ENCODE results near the gene ADI1. TPM values are rescaled to one million over a fixed set of nuclear protein-coding genes. Genes with fewer than 3 reads are reported as not detected.

Gene ADI1, protein sequence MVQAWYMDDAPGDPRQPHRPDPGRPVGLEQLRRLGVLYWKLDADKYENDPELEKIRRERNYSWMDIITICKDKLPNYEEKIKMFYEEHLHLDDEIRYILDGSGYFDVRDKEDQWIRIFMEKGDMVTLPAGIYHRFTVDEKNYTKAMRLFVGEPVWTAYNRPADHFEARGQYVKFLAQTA
- total RNA-seq, result 10 to 100 TPM; 18.8 to 22.3 TPM

DNA sequence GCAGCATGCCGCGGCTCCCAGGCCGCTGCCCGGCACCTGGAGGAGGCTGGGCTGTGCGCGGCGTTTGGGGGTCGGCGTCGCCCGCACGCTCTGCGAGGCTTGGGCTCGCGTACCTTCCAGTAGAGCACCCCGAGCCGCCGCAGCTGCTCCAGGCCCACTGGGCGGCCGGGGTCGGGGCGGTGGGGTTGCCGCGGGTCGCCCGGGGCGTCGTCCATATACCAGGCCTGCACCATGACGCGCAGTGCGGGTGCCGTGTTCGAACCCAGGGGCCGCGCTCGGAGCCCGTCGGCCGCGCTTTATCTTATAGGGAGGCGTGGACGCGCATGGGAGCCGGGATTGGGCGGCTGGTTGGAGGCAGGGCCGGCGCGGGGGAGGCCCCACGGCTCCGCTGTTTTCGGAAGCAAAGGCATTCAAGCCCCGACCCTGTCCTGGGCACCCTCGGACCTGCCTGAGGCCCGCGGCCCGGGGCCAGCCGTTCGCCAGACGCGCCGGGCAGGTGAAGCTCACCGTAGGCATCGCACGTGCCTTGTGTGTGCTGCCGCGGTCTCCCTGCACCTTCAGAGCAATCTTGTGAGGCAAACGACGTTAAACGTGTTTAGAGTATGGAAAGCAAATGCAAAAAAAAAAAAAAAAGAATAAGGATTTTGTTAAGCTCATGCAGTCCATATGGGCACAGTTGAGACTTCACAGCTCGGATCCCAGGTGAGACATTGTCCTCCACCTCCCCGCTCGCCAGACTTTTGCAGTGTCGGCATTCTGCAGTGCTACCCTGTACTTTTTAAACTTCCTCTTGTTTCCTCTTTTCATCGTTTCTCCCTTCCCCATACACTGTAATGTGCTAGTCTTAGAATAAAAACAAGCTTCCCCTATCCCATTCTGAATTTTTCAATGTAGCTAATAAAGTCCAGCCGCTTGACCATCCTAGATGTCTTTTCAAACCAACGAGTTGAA lies at the start of gene ADI1:
ADI1 (minus strand) TSS at position 277 of the 951 bp plus-strand sequence; CDS start at position 233, 44 bp downstream.
- ATAC-seq (peak; percentile 74), DNase-seq (peak; percentile 82 to 86 (median 84))
- WGBS, 2 donors, result 3 to 9% methylated on average over 31 to 67 of the region's 76 CpGs
- peak; percentile 65 to 81 (median 80) for TF ChIP-seq POLR2A (IDR thresholded peaks at IDR 0.05)
- TF ChIP-seq, protein P1, sequence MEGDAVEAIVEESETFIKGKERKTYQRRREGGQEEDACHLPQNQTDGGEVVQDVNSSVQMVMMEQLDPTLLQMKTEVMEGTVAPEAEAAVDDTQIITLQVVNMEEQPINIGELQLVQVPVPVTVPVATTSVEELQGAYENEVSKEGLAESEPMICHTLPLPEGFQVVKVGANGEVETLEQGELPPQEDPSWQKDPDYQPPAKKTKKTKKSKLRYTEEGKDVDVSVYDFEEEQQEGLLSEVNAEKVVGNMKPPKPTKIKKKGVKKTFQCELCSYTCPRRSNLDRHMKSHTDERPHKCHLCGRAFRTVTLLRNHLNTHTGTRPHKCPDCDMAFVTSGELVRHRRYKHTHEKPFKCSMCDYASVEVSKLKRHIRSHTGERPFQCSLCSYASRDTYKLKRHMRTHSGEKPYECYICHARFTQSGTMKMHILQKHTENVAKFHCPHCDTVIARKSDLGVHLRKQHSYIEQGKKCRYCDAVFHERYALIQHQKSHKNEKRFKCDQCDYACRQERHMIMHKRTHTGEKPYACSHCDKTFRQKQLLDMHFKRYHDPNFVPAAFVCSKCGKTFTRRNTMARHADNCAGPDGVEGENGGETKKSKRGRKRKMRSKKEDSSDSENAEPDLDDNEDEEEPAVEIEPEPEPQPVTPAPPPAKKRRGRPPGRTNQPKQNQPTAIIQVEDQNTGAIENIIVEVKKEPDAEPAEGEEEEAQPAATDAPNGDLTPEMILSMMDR (IDR thresholded peaks at IDR 0.05), result no peak
- H3K9me3 ChIP-seq, result no peaks in the 10 kb centered on the region
- H3K27me3 ChIP-seq, result no peaks in the 10 kb centered on the region
- no peaks in the 10 kb centered on the region for H3K36me3 ChIP-seq (replicated peaks in 1 of 2; ENCODE audit: insufficient read depth in 1 of 2, low read depth in 2 of 2)
- H3K4me3 ChIP-seq, result peak within 1 kb of the TSS; percentile 53 to 99
- intact Hi-C loops (cut with DNase I), result no loop called here
- peak within 1 kb of the TSS; percentile 93 to 99 (median 98) for H3K27ac ChIP-seq
- H3K4me1 ChIP-seq, result peaks cover 51% of the 10 kb centered on the region

DNA sequence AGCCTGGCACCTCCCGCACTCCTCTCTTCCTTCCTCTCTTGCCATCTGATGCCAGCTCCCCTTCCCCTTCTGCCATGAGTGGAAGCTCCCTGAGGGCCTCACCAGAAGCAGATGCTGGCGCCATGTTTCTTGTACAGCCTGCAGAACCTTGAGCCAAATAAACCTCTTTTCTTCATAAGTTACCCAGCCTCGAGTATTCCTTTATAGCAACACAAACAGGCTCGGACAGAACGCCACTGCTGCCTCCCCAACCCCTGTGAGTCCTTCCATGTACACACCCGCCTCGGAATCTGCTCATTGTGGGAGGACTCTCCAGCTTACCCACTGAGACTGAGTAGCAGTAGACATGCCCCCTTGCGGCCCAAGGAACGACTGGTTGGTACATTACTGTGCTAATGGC lies 47.5 kb upstream of the ADI1 start:
- Histone ChIP-seq H3K27ac (no peak overlapping the region), H3K9me3 (no peaks in the 10 kb centered on the region), H3K4me3 (no peak overlapping the region), H3K4me1 (no peaks in the 10 kb centered on the region), H3K27me3 (no peaks in the 10 kb centered on the region), H3K36me3 (replicated peaks in 1 of 2; ENCODE audit: insufficient read depth in 1 of 2, low read depth in 2 of 2) (no peaks in the 10 kb centered on the region)
- DNase-seq (no peak), ATAC-seq (no peak)
- intact Hi-C loops (cut with DNase I), result no loop called here
- WGBS, 2 donors, result 85 to 91% methylated on average over 9 of the region's 9 CpGs
- no peak for TF ChIP-seq POLR2A (IDR thresholded peaks at IDR 0.05)
- TF ChIP-seq, protein P1 (IDR thresholded peaks at IDR 0.05), result no peak

DNA sequence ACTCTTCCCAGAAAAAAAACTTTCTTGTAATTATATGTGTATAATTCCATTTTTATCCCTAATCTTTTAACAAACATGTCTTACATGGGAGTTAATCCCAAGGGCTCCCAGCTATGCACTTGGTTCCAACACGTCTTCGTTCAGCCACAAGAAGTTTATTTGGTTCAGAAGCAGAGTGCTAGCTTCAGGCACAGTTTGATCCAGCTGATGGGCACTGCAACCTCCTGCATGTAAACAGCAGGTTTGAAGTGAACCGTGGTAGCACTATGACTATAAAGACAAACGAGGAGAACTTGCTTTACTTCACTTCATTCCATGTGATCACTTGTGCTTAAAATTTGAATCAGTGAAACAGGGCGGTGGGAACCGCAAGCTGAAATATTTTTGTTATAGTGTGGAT lies 45.8 kb upstream of the ADI1 start:
- no peaks in the 10 kb centered on the region for H3K36me3 ChIP-seq (replicated peaks in 1 of 2; ENCODE audit: insufficient read depth in 1 of 2, low read depth in 2 of 2)
- no peaks in the 10 kb centered on the region for H3K9me3 ChIP-seq
- H3K27ac ChIP-seq, result no peak overlapping the region
- WGBS, 2 donors, result 80 to 84% methylated on average over 6 of the region's 6 CpGs
- intact Hi-C loops (cut with DNase I), result no loop called here
- no peak for DNase-seq
- TF ChIP-seq, protein P1 (IDR thresholded peaks at IDR 0.05), result no peak
- no peak for TF ChIP-seq POLR2A (IDR thresholded peaks at IDR 0.05)
- no peak overlapping the region for H3K4me3 ChIP-seq
- ATAC-seq, result no peak
- no peaks in the 10 kb centered on the region for H3K4me1 ChIP-seq
- no peaks in the 10 kb centered on the region for H3K27me3 ChIP-seq

DNA sequence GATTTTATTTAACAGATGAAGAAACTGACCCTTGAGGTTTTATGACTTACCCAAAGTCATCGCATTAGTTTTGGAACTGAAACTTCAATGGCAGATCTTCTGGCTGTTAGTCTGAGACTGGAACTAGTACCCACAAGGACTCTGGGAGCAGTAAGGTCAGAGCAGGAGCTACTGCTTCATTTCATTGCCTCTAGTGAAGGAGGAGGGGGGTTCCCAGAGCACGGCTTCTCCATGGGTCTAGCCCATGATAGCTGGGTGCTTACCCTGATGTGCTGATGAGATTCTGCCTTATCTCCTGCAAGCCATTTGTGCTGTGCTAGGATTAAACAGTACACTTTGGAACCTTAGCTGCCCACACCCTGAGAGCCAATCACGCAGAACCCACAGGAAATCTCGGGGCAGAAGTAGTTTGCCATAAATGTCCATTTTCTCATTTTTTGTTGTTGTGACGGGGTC lies 44.2 kb upstream of the ADI1 start:
- H3K36me3 ChIP-seq (replicated peaks in 1 of 2; ENCODE audit: insufficient read depth in 1 of 2, low read depth in 2 of 2), result no peaks in the 10 kb centered on the region
- no peak overlapping the region for H3K27ac ChIP-seq
- no peak for DNase-seq
- H3K9me3 ChIP-seq, result no peaks in the 10 kb centered on the region
- peaks cover 6% of the 10 kb centered on the region for H3K4me1 ChIP-seq
- intact Hi-C loops (cut with DNase I), result no loop called here
- H3K4me3 ChIP-seq, result no peak overlapping the region
- H3K27me3 ChIP-seq, result no peaks in the 10 kb centered on the region
- no peak for ATAC-seq
- 89 to 90% methylated on average over 5 of the region's 5 CpGs for WGBS, 2 donors
- TF ChIP-seq POLR2A (IDR thresholded peaks at IDR 0.05), result no peak
- TF ChIP-seq, protein P1 (IDR thresholded peaks at IDR 0.05), result no peak

All from body of pancreas (tissue), 4 donors.